Left lung (tissue), 10 donors: ENCODE data around the gene OXLD1. TPM values are rescaled to one million over a fixed set of nuclear protein-coding genes. Genes with fewer than 3 reads are reported as not detected.

Experiments
- ATAC-seq: fragments of 200-7000 bp; cut with Tn5 transposase; one replicate; pipeline ENCODE4 v1.9.1; 2020; ENCODE audit warnings: moderate library complexity
- DNase-seq, 4 donors: peaks; one replicate each; pipeline ENCODE4 v3.0.0-alpha.2; 2013 to 2020
- H3K27ac ChIP-seq, 2 donors: fragments of 200-600 bp; sonication (generic) in 1 of 2; one replicate each; pipeline versions ENCODE4 v1.5.0 to v1.8.0; 2020 to 2021
- H3K27me3 ChIP-seq, 2 donors: fragments of 200-600 bp; sonication (generic) in 1 of 2; one replicate each; pipeline versions ENCODE4 v1.5.0 to v1.8.0; 2020 to 2021
- H3K36me3 ChIP-seq, 2 donors: fragments of 200-600 bp; sonication (generic) in 1 of 2; one replicate each; pipeline versions ENCODE4 v1.5.0 to v1.8.0; 2020 to 2021
- H3K4me1 ChIP-seq, 2 donors: fragments of 200-600 bp; one replicate each; pipeline ENCODE4 v1.8.0; 2021
- H3K4me3 ChIP-seq, 2 donors: fragments of 200-600 bp; sonication (generic) in 1 of 2; one replicate each; pipeline versions ENCODE4 v1.5.0 to v1.8.0; 2020 to 2021; ENCODE audit warnings: mild to moderate bottlenecking in 1 of 2
- H3K9me3 ChIP-seq, 2 donors: fragments of 200-600 bp; sonication (generic) in 1 of 2; one replicate each; pipeline versions ENCODE4 v1.5.0 to v1.8.0; 2020 to 2021
- intact Hi-C, 2 donors: fragments of 100-400 bp; cut with DNase I; formaldehyde crosslinking; loops; one replicate each; pipeline versions ENCODE4 v1.11.2 to v1.14.2; 2022
- polyA plus RNA-seq, 6 donors: library from polyadenylated mRNA; unstranded; fragments of 120-200 nt; gene quantifications; one replicate each; pipeline ENCODE4 v1.2.1, GENCODE V29; 2013; ENCODE audit not compliant: insufficient read length in 6 of 6
- total RNA-seq, 2 donors: library from RNA; stranded (reverse); fragmentation: NEBNext Ultra II Directional; extraction: Animal tissue kit (Norgen Biotek cat#: 25700); gene quantifications; one replicate each; pipeline ENCODE4 v1.2.1, GENCODE V29; 2021
- TF ChIP-seq, protein P1 (sequence below), 2 donors: fragments of 200-600 bp; sonication (generic) in 1 of 2; IDR thresholded peaks; one replicate each; pipeline versions ENCODE4 v1.5.0 to v1.8.0; 2021; ENCODE audit warnings: antibody characterized with exemption in 2 of 2
- donor health status: DM: no; HTN: yes; CAD: no.
- donor health status: DM: no; HTN: no; CAD: no.

OXLD1 gene
- total and polyA plus RNA-seq, 8 donors: 8.9 to 33.8 (median 13.9) TPM

DNA sequence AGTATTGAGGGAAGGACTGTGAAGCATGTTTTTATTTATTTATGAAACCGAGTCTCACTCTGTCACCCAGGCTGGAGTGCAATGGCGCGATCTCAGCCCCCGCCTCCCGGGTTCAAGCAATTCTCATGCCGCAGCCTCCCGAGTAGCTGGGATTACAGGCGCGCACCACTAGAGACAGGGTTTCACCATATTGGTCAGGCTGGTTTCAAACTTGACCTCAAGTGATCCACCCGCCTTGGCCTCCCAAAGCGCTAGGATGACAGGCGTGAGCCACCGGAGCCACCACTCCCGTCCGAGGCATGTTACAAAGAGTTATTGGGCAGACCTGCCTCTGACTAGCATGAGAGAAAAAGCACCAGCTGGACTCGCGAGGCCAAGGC, 39.8 kb upstream of the OXLD1 start:
- TF ChIP-seq, protein P1, sequence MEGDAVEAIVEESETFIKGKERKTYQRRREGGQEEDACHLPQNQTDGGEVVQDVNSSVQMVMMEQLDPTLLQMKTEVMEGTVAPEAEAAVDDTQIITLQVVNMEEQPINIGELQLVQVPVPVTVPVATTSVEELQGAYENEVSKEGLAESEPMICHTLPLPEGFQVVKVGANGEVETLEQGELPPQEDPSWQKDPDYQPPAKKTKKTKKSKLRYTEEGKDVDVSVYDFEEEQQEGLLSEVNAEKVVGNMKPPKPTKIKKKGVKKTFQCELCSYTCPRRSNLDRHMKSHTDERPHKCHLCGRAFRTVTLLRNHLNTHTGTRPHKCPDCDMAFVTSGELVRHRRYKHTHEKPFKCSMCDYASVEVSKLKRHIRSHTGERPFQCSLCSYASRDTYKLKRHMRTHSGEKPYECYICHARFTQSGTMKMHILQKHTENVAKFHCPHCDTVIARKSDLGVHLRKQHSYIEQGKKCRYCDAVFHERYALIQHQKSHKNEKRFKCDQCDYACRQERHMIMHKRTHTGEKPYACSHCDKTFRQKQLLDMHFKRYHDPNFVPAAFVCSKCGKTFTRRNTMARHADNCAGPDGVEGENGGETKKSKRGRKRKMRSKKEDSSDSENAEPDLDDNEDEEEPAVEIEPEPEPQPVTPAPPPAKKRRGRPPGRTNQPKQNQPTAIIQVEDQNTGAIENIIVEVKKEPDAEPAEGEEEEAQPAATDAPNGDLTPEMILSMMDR (IDR thresholded peaks at IDR 0.05): no peak
- no peaks in the 10 kb centered on the region for H3K27me3 ChIP-seq
- H3K4me1 ChIP-seq: peaks cover 21 to 44% of the 10 kb centered on the region in 2 donors
- no peaks in the 10 kb centered on the region for H3K9me3 ChIP-seq
- peaks cover 0 to 44% of the 10 kb centered on the region in 2 donors for H3K36me3 ChIP-seq
- no peak for ATAC-seq
- H3K27ac ChIP-seq: no peak overlapping the region
- no peak for DNase-seq
- intact Hi-C loops: no loop called here
- H3K4me3 ChIP-seq: no peak overlapping the region

GRCh38 chr17:81705518-81706231, 39.3 kb upstream of the OXLD1 start:
- TF ChIP-seq, protein P1 (IDR thresholded peaks at IDR 0.05): no peak
- no peaks in the 10 kb centered on the region for H3K9me3 ChIP-seq
- H3K36me3 ChIP-seq: peaks cover 0 to 49% of the 10 kb centered on the region in 2 donors
- H3K4me3 ChIP-seq: no peak overlapping the region
- no peak for ATAC-seq
- peaks cover 16 to 44% of the 10 kb centered on the region in 2 donors for H3K4me1 ChIP-seq
- H3K27ac ChIP-seq: no peak overlapping the region
- intact Hi-C loops: no loop called here
- no peak for DNase-seq
- H3K27me3 ChIP-seq: no peaks in the 10 kb centered on the region

GRCh38 chr17:81703747-81704654, 37.6 kb upstream of the OXLD1 start:
- Histone ChIP-seq H3K4me3 (peak overlapping the region; percentile 91 to 97), H3K9me3 (no peaks in the 10 kb centered on the region), H3K36me3 (peaks cover 0 to 66% of the 10 kb centered on the region in 2 donors), H3K4me1 (peaks cover 12 to 36% of the 10 kb centered on the region in 2 donors), H3K27me3 (no peaks in the 10 kb centered on the region), H3K27ac (peak overlapping the region; percentile 86 to 94)
- DNase-seq (no peak), ATAC-seq (no peak)
- intact Hi-C loops: no loop called here
- TF ChIP-seq, protein P1 (IDR thresholded peaks at IDR 0.05): no peak

DNA sequence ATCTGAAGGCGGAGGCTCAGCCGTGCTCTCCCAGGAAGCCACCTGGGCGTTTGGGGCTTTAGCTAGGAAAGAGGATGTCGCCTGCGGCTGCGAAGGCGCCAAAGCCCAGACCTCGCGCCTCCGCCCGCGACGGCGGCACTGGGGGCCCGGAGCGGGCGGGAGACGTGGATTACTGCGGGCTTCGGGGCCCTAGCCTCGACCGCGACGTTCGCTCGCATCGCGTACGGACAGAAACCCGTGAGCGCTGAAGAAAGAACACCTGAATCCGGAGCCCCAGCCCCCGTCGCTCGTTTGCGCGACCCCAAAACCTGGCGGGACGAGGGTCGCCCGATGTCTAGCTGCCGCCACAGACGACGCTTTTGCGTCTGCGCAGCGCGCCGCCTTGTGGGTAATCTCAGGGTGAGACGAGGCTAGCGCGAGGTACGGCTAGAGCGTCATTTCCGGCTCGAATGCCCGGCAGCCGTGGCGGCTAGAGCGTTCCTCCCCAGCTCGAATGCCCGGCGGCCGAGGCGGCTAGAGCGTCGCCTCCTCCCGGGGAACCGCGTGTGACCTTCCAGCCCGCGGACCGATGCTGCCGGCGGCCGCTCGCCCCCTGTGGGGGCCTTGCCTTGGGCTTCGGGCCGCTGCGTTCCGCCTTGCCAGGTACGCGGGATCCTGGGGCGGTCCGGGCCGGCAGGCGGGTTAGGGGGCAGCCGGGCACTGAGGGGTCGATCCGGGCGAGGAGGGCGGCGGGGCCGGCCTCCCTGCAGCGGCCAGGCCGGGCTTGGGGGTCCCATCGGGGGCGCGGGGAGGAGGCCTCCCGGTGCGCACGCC, 36.7 kb upstream of the OXLD1 start, which contains the start of gene MRPL12:
Gene MRPL12 (plus strand): TSS at position 434 of the 813 bp plus-strand sequence. CDS start 135 bp downstream, at position 569.
- intact Hi-C loops: no loop called here
- ATAC-seq (peak; percentile 96), DNase-seq (peak; percentile 85 to 98 (median 95))
- H3K36me3 ChIP-seq: peaks cover 0 to 67% of the 10 kb centered on the region in 2 donors
- peak within 1 kb of the TSS; percentile 91 to 97 for H3K4me3 ChIP-seq
- peak within 1 kb of the TSS; percentile 86 to 94 for H3K27ac ChIP-seq
- no peaks in the 10 kb centered on the region for H3K9me3 ChIP-seq
- TF ChIP-seq, protein P1 (IDR thresholded peaks at IDR 0.05): peak; percentile 12 to 50
- H3K27me3 ChIP-seq: no peaks in the 10 kb centered on the region
- peaks cover 12 to 36% of the 10 kb centered on the region in 2 donors for H3K4me1 ChIP-seq
